HG02678 (cell line): ENCODE measurements around the gene ARHGAP27.

Experiments
- ATAC-seq: cut with Tn5 transposase; IDR thresholded peaks from one replicate; pipeline ENCODE4 v1.9.1; 2021; ENCODE audit warnings: mild to moderate bottlenecking, moderate library complexity; ENCODE audit not compliant: unreplicated experiment

Gene ARHGAP27

GRCh38 chr17:45409659-45410076 is 23.0 kb downstream of the ARHGAP27 start:
- ATAC-seq: peak; percentile 5

GRCh38 chr17:45408611-45409421 is 23.9 kb downstream of the ARHGAP27 start:
- no peak for ATAC-seq

GRCh38 chr17:45406107-45406506 is 26.6 kb downstream of the ARHGAP27 start:
- no peak for ATAC-seq

GRCh38 chr17:45405250-45406086 is 27.2 kb downstream of the ARHGAP27 start:
- ATAC-seq: no peak

GRCh38 chr17:45404870-45405249 is 27.8 kb downstream of the ARHGAP27 start:
- ATAC-seq: no peak

- ATAC-seq: no peak
Observed at GRCh38 chr17:45403906-45404490, 28.7 kb downstream of the ARHGAP27 start.

GRCh38 chr17:45402916-45403315 is 29.8 kb downstream of the ARHGAP27 start:
- no peak for ATAC-seq

- ATAC-seq: no peak
Observed at GRCh38 chr17:45398800-45399199, 33.9 kb downstream of the ARHGAP27 start.

- no peak for ATAC-seq
Observed at GRCh38 chr17:45397796-45398195, 34.9 kb downstream of the ARHGAP27 start.

- ATAC-seq: no peak
Observed at GRCh38 chr17:45396496-45397205, 36.0 kb downstream of the ARHGAP27 start.

GRCh38 chr17:45395569-45396415 is 36.9 kb downstream of the ARHGAP27 start:
- no peak for ATAC-seq

GRCh38 chr17:45394913-45395568 is 37.6 kb downstream of the ARHGAP27 start:
- ATAC-seq: no peak

- ATAC-seq: no peak
Observed at GRCh38 chr17:45394564-45394912, 38.1 kb downstream of the ARHGAP27 start.

GRCh38 chr17:45394091-45394490 is 38.6 kb downstream of the ARHGAP27 start:
- no peak for ATAC-seq

- ATAC-seq: no peak
Observed at GRCh38 chr17:45393411-45393810, 39.3 kb downstream of the ARHGAP27 start.

GRCh38 chr17:45391918-45392317 is 40.8 kb downstream of the ARHGAP27 start:
- no peak for ATAC-seq

- ATAC-seq: no peak
Observed at GRCh38 chr17:45391291-45391690, 41.4 kb downstream of the ARHGAP27 start.

GRCh38 chr17:45389354-45389753 is 43.3 kb downstream of the ARHGAP27 start:
- ATAC-seq: no peak

- ATAC-seq: no peak
Observed at GRCh38 chr17:45388604-45389325, 43.9 kb downstream of the ARHGAP27 start.
